Common myeloid progenitor, CD34-positive (primary cell): ENCODE data around the gene DENND5B.
"Not testable (repeated sequence)": the region's sequence is repeated elsewhere in the genome, so short reads cannot be mapped to it uniquely, and the experiment has no call there.

ENCODE experiments used
- CTCF ChIA-PET: fragments of 350-600 bp; sonication (Branson Sonifier 250); formaldehyde crosslinking; loops from one replicate; lab custom pipeline; 2021; ENCODE audit warnings: antibody characterized with exemption; lab: Charles Lee
- POLR2A ChIA-PET: fragments of 350-600 bp; sonication (Branson Sonifier 250); formaldehyde crosslinking; loops from one replicate; lab custom pipeline; 2021; ENCODE audit warnings: antibody characterized with exemption; lab: Charles Lee
- DNase-seq, 3 donors: peaks; one replicate each; pipeline versions ENCODE4 v3.0.0 to v3.0.0-alpha.2; 2013
- H3K27ac ChIP-seq, 2 experiments: 1 replicate in 1 of 2; 2 replicates in 1 of 2; pipeline ENCODE4 v1.7.0; 2013; ENCODE audit warnings: inconsistent platforms in 2 of 2, low read length in 2 of 2, mild to moderate bottlenecking in 2 of 2, low read depth in 1 of 2, moderate library complexity in 1 of 2; ENCODE audit not compliant: severe bottlenecking in 2 of 2, insufficient read depth in 1 of 2, poor library complexity in 1 of 2
- H3K27me3 ChIP-seq, 5 experiments: replicated peaks in 2 of 5; 1 replicate in 3 of 5; 2 replicates in 2 of 5; pipeline versions ENCODE4 v1.6.1 to v1.7.0; 2013; ENCODE audit warnings: low read length in 4 of 5, mild to moderate bottlenecking in 2 of 5, moderate library complexity in 2 of 5, inconsistent platforms in 1 of 5; ENCODE audit not compliant: insufficient read depth in 5 of 5, control insufficient read depth in 4 of 5
- H3K36me3 ChIP-seq, 4 experiments: 1 replicate in 2 of 4; 2 replicates in 2 of 4; pipeline versions ENCODE4 v1.6.1 to v1.7.0; 2013; ENCODE audit warnings: low read length in 3 of 4, control low read depth in 1 of 4, mild to moderate bottlenecking in 1 of 4; ENCODE audit not compliant: control insufficient read depth in 4 of 4, insufficient read depth in 4 of 4
- H3K4me1 ChIP-seq, 4 experiments: 1 replicate in 3 of 4; 2 replicates in 1 of 4; pipeline versions ENCODE4 v1.6.1 to v1.7.1; 2013; ENCODE audit warnings: low read length in 3 of 4, mild to moderate bottlenecking in 3 of 4, control low read depth in 1 of 4, inconsistent platforms in 1 of 4, moderate library complexity in 1 of 4; ENCODE audit not compliant: control insufficient read depth in 4 of 4, insufficient read depth in 4 of 4; ENCODE audit errors: control extremely low read depth in 1 of 4
- H3K4me3 ChIP-seq, 7 experiments: 1 replicate in 4 of 7; 2 replicates in 3 of 7; pipeline versions ENCODE4 v1.5.1 to v1.7.0; 2013; ENCODE audit warnings: mild to moderate bottlenecking in 7 of 7, low read length in 6 of 7, moderate library complexity in 6 of 7, inconsistent platforms in 2 of 7, low read depth in 2 of 7, control low read depth in 1 of 7; ENCODE audit not compliant: insufficient read depth in 4 of 7, control insufficient read depth in 1 of 7; ENCODE audit errors: extremely low read depth in 1 of 7
- H3K9me3 ChIP-seq, 5 experiments: 1 replicate in 4 of 5; 2 replicates in 1 of 5; pipeline versions ENCODE4 v1.6.1 to v1.7.1; 2013; ENCODE audit warnings: low read length in 4 of 5, mild to moderate bottlenecking in 2 of 5, inconsistent platforms in 1 of 5, low read depth in 1 of 5, moderate library complexity in 1 of 5; ENCODE audit not compliant: control insufficient read depth in 4 of 5, insufficient read depth in 2 of 5; ENCODE audit errors: control extremely low read depth in 1 of 5
- WGBS: methylation state at CpG from one replicate; pipeline ENCODE4 v1.1.5; 2013; ENCODE audit not compliant: insufficient coverage; 5-methylcytosine and 5-hydroxymethylcytosine counted together

DENND5B gene

GRCh38 chr12:31585271-31585670 is 5.7 kb downstream of the DENND5B start:
- 100% methylated on average over 1 of the region's 3 CpGs for WGBS
- ChIA-PET CTCF (interaction anchor here (1.4 kb wide), 1 partner anchor 11 kb away, joined by 4 read pairs; no protein-coding TSS in a partner anchor), POLR2A (no interaction called here)
- Histone ChIP-seq H3K4me3 (no peak overlapping the region), H3K27ac (no peak overlapping the region), H3K4me1 (peaks cover 0 to 10% (median 5%) of the 10 kb centered on the region in 4 experiments), H3K27me3 (no peaks in the 10 kb centered on the region), H3K36me3 (no peaks in the 10 kb centered on the region), H3K9me3 (no peaks in the 10 kb centered on the region)
- DNase-seq = no peak

DNA sequence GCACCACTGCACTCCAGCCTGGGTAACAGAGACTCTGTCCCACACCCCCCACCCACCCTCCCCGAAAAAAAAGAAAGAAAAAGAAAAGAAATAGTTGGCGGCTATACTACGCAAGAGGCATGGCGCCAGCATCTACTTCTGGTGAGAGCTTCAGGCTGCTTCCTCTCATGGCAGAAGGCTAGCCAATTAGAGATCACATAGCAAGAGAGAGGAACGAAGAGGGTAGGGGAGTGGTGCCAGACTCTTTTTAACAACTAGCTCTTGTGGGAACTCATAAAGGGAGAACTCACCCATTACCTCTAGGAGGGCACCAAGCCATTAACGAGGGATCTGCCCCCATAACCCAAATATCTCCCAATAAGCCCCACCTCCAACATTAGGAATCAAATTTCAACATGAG is 6.2 kb downstream of the DENND5B start:
- H3K36me3 ChIP-seq = no peaks in the 10 kb centered on the region
- peaks cover 0 to 10% (median 5%) of the 10 kb centered on the region in 4 experiments for H3K4me1 ChIP-seq
- H3K9me3 ChIP-seq = no peaks in the 10 kb centered on the region
- ChIA-PET POLR2A (no interaction called here), CTCF (interaction anchor here (0.6 to 1.4 kb wide), 3 partner anchors 9 to 240 kb away, joined by 3 to 4 read pairs (median 3); no protein-coding TSS in a partner anchor)
- H3K27ac ChIP-seq = no peak overlapping the region
- H3K27me3 ChIP-seq = no peaks in the 10 kb centered on the region
- no peak for DNase-seq
- H3K4me3 ChIP-seq = no peak overlapping the region
- 90% methylated on average over 3 of the region's 6 CpGs for WGBS

DNA sequence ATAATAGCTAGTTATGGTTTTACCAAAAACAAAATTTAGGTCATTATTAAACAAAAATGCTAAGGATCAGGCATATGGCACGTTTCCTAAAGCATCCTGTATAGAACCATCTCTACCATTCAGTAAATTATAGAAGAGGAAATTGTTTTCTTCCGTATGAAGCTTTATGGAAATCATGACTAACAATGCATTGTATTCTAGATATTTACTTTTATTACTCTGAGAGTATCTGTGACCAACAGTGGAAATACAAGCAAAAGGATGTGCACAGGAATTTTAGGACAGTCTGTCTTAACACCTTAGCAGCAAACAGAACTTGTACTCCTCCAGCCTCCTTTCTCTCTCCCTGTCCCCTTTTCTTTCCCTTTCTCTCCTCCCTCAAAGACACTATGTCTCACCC is 7.1 kb downstream of the DENND5B start:
- ChIA-PET POLR2A (no interaction called here), CTCF (interaction anchor here (1.3 to 1.4 kb wide), 2 partner anchors 9 kb away, joined by 3 read pairs; no protein-coding TSS in a partner anchor)

DNA sequence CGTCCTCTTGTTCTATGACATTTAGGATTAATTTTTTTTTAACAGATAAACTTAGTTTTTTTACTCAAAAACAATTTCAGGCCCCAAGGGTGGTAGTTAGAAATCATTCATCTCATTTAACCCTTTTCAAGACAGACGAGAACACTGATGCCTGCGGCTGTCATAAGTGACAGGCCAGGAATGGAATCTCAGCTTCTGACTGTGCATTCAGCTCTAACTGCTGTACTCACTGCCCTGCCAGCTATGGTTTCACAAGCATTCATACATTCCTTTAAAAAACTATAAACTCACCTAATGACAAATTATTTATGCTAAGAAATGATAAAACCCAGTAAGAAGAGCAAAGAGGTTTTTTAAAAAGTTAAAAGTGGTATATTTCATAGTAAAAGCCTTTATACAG is 8.8 kb downstream of the DENND5B start:
- no peak for DNase-seq
- H3K36me3 ChIP-seq = no peaks in the 10 kb centered on the region
- no peak overlapping the region for H3K4me3 ChIP-seq
- ChIA-PET POLR2A (no interaction called here), CTCF (no interaction called here)
- 100% methylated on average over 1 of the region's 3 CpGs for WGBS
- peaks cover 0 to 3% (median 0%) of the 10 kb centered on the region in 4 experiments for H3K4me1 ChIP-seq
- H3K27me3 ChIP-seq = no peaks in the 10 kb centered on the region
- no peaks in the 10 kb centered on the region for H3K9me3 ChIP-seq
- H3K27ac ChIP-seq = no peak overlapping the region

More for the DNA sequence above, 7.1 kb downstream of the DENND5B start:
- no peaks in the 10 kb centered on the region for H3K27me3 ChIP-seq
- no CpG with 5 or more reads among the region's 2 CpGs for WGBS
- H3K36me3 ChIP-seq = no peaks in the 10 kb centered on the region
- peaks cover 0 to 4% (median 2%) of the 10 kb centered on the region in 4 experiments for H3K4me1 ChIP-seq
- DNase-seq = no peak
- H3K9me3 ChIP-seq = no peaks in the 10 kb centered on the region
- H3K4me3 ChIP-seq = no peak overlapping the region
- H3K27ac ChIP-seq = no peak overlapping the region

DNA sequence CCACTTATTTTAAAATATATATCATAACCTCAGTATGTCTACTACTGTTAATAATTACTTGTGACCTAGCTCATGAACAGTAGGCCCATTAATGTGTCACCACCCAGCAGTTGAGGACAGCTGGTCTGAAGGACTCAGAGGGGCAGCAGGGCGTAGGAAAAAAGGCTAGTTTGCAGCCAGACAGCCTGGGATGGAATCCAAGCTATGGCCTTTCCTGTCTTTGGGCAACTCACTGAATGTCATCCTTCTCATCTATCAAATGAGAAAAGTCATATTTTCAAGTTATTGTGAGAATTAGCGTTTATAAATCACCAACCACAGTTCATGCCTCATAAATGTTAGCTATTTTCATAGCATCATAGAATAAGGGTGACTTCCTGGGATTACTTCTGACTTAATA is 12.3 kb downstream of the DENND5B start:
- Histone ChIP-seq H3K4me1 (peaks cover 0 to 15% (median 13%) of the 10 kb centered on the region in 4 experiments), H3K9me3 (no peaks in the 10 kb centered on the region), H3K36me3 (no peaks in the 10 kb centered on the region), H3K27ac (no peak overlapping the region), H3K27me3 (no peaks in the 10 kb centered on the region), H3K4me3 (no peak overlapping the region)
- CTCF ChIA-PET = interaction anchor here (0.5 to 0.6 kb wide), 2 partner anchors 253 to 482 kb away, joined by 3 read pairs; partner anchors contain the start of gene SINHCAF
- DNase-seq = no peak
- WGBS = no CpG with 5 or more reads among the region's 2 CpGs
- POLR2A ChIA-PET = interaction anchor here (1.0 kb wide), 1 partner anchor 12 kb away, joined by 6 read pairs; no protein-coding TSS in a partner anchor

- ChIA-PET CTCF (interaction anchor here (0.6 to 1.5 kb wide), 3 partner anchors 9 to 978 kb away, joined by 3 to 4 read pairs (median 3); no protein-coding TSS in a partner anchor), POLR2A (no interaction called here)
- Histone ChIP-seq H3K4me1 (peaks cover 0 to 15% (median 13%) of the 10 kb centered on the region in 4 experiments), H3K27ac (peak overlapping the region in 1 of 2 experiments; percentile 1), H3K36me3 (no peaks in the 10 kb centered on the region), H3K9me3 (no peaks in the 10 kb centered on the region), H3K27me3 (no peaks in the 10 kb centered on the region), H3K4me3 (peak overlapping the region in 3 of 7 experiments; percentile 15 to 22 (median 20))
- WGBS = no CpG with 5 or more reads among the region's 2 CpGs
- DNase-seq = peak; percentile 34 to 66 (median 49)
Measured at GRCh38 chr12:31574803-31575575, 15.9 kb downstream of the DENND5B start.

GRCh38 chr12:31574367-31574766 is 16.6 kb downstream of the DENND5B start:
- CTCF ChIA-PET = interaction anchor here (0.6 to 1.5 kb wide), 4 partner anchors 10 to 979 kb away, joined by 3 to 4 read pairs (median 3); no protein-coding TSS in a partner anchor
- peak overlapping the region in 1 of 7 experiments; percentile 15 for H3K4me3 ChIP-seq
- DNase-seq, H3K27ac ChIP-seq, H3K9me3 ChIP-seq, H3K27me3 ChIP-seq, H3K36me3 ChIP-seq: not testable (repeated sequence)
- peaks cover 0 to 15% (median 13%) of the 10 kb centered on the region in 4 experiments for H3K4me1 ChIP-seq
- POLR2A ChIA-PET = interaction anchor here (0.7 kb wide), 1 partner anchor 532 kb away, joined by 4 read pairs; no protein-coding TSS in a partner anchor
- WGBS = 90% methylated on average over 2 of the region's 7 CpGs
